H1 (cell line): ENCODE data around the gene NAPA. TPM values are rescaled to one million over a fixed set of nuclear protein-coding genes. Genes with fewer than 3 reads are reported as not detected.

Experiments
- CTCF ChIA-PET: fragments of 300-600 bp; sonication (Branson Sonifier 250); formaldehyde crosslinking; loops from one replicate; lab custom pipeline; 2021; ENCODE audit not compliant: partially characterized antibody; lab: Charles Lee
- POLR2A ChIA-PET: fragments of 300-600 bp; sonication (Branson Sonifier 250); formaldehyde crosslinking; loops from one replicate; lab custom pipeline; 2021; ENCODE audit warnings: inconsistent platforms; ENCODE audit not compliant: partially characterized antibody; lab: Charles Lee
- DNase-seq, 2 experiments: peaks; one replicate each; pipeline versions ENCODE4 v3.0.0 to v3.0.0-alpha.2; 2010 to 2022; ENCODE audit warnings: low spot score in 2 of 2, low read depth in 1 of 2, mixed read lengths in 1 of 2
- FAIRE-seq: peaks from 2 replicates; lab custom pipeline; 2011; peaks lifted over from hg19 to GRCh38; lab: Jason Lieb, UNC
- H2AFZ ChIP-seq: 2 replicates; pipeline ENCODE4 v1.8.1; 2012; ENCODE audit warnings: low read length, inconsistent platforms
- H2AK5ac ChIP-seq: 2 replicates; pipeline ENCODE4 v1.6.1; 2013; ENCODE audit warnings: low read depth, low read length
- H2BK120ac ChIP-seq: replicated peaks from 2 replicates; pipeline ENCODE3; 2013; ENCODE audit warnings: low read depth, low read length, inconsistent platforms
- H2BK12ac ChIP-seq: 2 replicates; pipeline ENCODE4 v1.6.1; 2013; ENCODE audit warnings: low read depth, low read length
- H2BK15ac ChIP-seq: 2 replicates; pipeline ENCODE4 v1.6.1; 2013; ENCODE audit warnings: low read length
- H2BK20ac ChIP-seq: 2 replicates; pipeline ENCODE4 v1.6.1; 2013; ENCODE audit warnings: low read length
- H2BK5ac ChIP-seq: 2 replicates; pipeline ENCODE4 v1.6.1; 2013; ENCODE audit warnings: low read depth, low read length
- H3K14ac ChIP-seq: 2 replicates; pipeline ENCODE4 v1.6.1; 2013; ENCODE audit warnings: inconsistent platforms; ENCODE audit not compliant: insufficient read length
- H3K18ac ChIP-seq: 2 replicates; pipeline ENCODE4 v1.6.1; 2013; ENCODE audit warnings: low read length; ENCODE audit errors: extremely low read depth
- H3K23ac ChIP-seq: 2 replicates; pipeline ENCODE4 v1.6.1; 2013; ENCODE audit warnings: inconsistent platforms; ENCODE audit not compliant: insufficient read length
- H3K23me2 ChIP-seq: 2 replicates; pipeline ENCODE4 v1.6.1; 2013; ENCODE audit warnings: low read depth, low read length
- H3K27ac ChIP-seq: 2 replicates; pipeline ENCODE4 v1.6.1; 2011; ENCODE audit warnings: low read depth, low read length, inconsistent platforms
- H3K27me3 ChIP-seq, 4 experiments: replicated peaks in 1 of 4; 1 replicate in 1 of 4; 2 replicates in 3 of 4; pipeline versions ENCODE4 v1.6.1 to v1.8.1; 2011 to 2013; ENCODE audit warnings: low read length in 3 of 4, mild to moderate bottlenecking in 3 of 4, inconsistent platforms in 2 of 4, mixed read lengths in 2 of 4, moderate library complexity in 1 of 4; ENCODE audit not compliant: control insufficient read depth in 3 of 4, insufficient read depth in 3 of 4; ENCODE audit errors: extremely low read depth in 1 of 4
- H3K36me3 ChIP-seq, 4 experiments: 2 replicates each; pipeline versions ENCODE4 v1.6.1 to v1.8.1; 2011 to 2013; ENCODE audit warnings: mild to moderate bottlenecking in 4 of 4, low read length in 3 of 4, moderate library complexity in 2 of 4, control low read depth in 1 of 4, inconsistent platforms in 1 of 4; ENCODE audit not compliant: insufficient read depth in 4 of 4, control insufficient read depth in 2 of 4
- H3K4ac ChIP-seq: replicated peaks from 2 replicates; pipeline ENCODE3; 2013; ENCODE audit warnings: low read length, low read depth, mixed read lengths, inconsistent platforms; ENCODE audit not compliant: insufficient read length
- H3K4me1 ChIP-seq, 4 experiments: replicated peaks in 1 of 4; 1 replicate in 1 of 4; 2 replicates in 3 of 4; pipeline versions ENCODE4 v1.6.1 to v1.8.1; 2011 to 2013; ENCODE audit warnings: low read length in 3 of 4, inconsistent platforms in 2 of 4, mixed read lengths in 1 of 4; ENCODE audit not compliant: insufficient read depth in 4 of 4, control insufficient read depth in 3 of 4
- H3K4me2 ChIP-seq, 2 experiments: 2 replicates each; pipeline versions ENCODE4 v1.6.1 to v1.8.1; 2011 to 2013; ENCODE audit warnings: low read depth in 2 of 2, low read length in 2 of 2, control low read depth in 1 of 2, inconsistent platforms in 1 of 2, mild to moderate bottlenecking in 1 of 2; ENCODE audit not compliant: insufficient read depth in 1 of 2
- H3K4me3 ChIP-seq, 4 experiments: fragments of 200-600, 300-600 bp in 1 of 4; sonication (generic), shearing (Covaris generic), sonication (Bioruptor Twin) in 1 of 4; 2 replicates each; pipeline versions ENCODE4 v1.5.1 to v1.8.1; 2011 to 2016; ENCODE audit warnings: low read length in 4 of 4, low read depth in 3 of 4, control low read depth in 2 of 4, inconsistent platforms in 2 of 4, mild to moderate bottlenecking in 2 of 4, mixed read lengths in 1 of 4, moderate library complexity in 1 of 4; ENCODE audit not compliant: insufficient read depth in 2 of 4; ENCODE audit errors: extremely low read depth in 1 of 4
- H3K56ac ChIP-seq: replicated peaks from 2 replicates; pipeline ENCODE3; 2013; ENCODE audit warnings: low read depth, mild to moderate bottlenecking, mixed read lengths, low read length, inconsistent platforms; ENCODE audit not compliant: insufficient read length
- H3K79me1 ChIP-seq: 2 replicates; pipeline ENCODE4 v1.6.1; 2013; ENCODE audit warnings: low read depth, low read length, control low read depth
- H3K79me2 ChIP-seq, 2 experiments: 2 replicates each; pipeline versions ENCODE4 v1.6.1 to v1.8.1; 2012 to 2013; ENCODE audit warnings: low read length in 2 of 2, mild to moderate bottlenecking in 2 of 2, inconsistent platforms in 1 of 2; ENCODE audit not compliant: insufficient read depth in 2 of 2, control insufficient read depth in 1 of 2
- H3K9ac ChIP-seq, 4 experiments: replicated peaks in 1 of 4; 1 replicate in 1 of 4; 2 replicates in 3 of 4; pipeline versions ENCODE4 v1.6.1 to v1.8.1; 2011 to 2013; ENCODE audit warnings: low read depth in 3 of 4, low read length in 3 of 4, control low read depth in 2 of 4, mild to moderate bottlenecking in 2 of 4, moderate library complexity in 2 of 4, inconsistent platforms in 1 of 4; ENCODE audit errors: extremely low read depth in 1 of 4
- H3K9me3 ChIP-seq, 2 experiments: 2 replicates each; pipeline versions ENCODE4 v1.6.1 to v1.8.1; 2012 to 2013; ENCODE audit warnings: mild to moderate bottlenecking in 2 of 2, moderate library complexity in 2 of 2, control low read depth in 1 of 2, inconsistent platforms in 1 of 2, low read depth in 1 of 2, low read length in 1 of 2, mixed read lengths in 1 of 2; ENCODE audit not compliant: insufficient read depth in 2 of 2
- H4K20me1 ChIP-seq, 2 experiments: replicated peaks in 1 of 2; 2 replicates each; pipeline versions ENCODE3 to v1.8.1; 2011 to 2013; ENCODE audit warnings: inconsistent platforms in 2 of 2, low read length in 2 of 2, mild to moderate bottlenecking in 1 of 2; ENCODE audit not compliant: insufficient read depth in 2 of 2, control insufficient read depth in 1 of 2
- H4K5ac ChIP-seq: 2 replicates; pipeline ENCODE4 v1.6.1; 2013; ENCODE audit warnings: low read length, low read depth, mixed read lengths, inconsistent platforms; ENCODE audit not compliant: insufficient read length
- H4K8ac ChIP-seq: 2 replicates; pipeline ENCODE4 v1.8.0; 2013; ENCODE audit warnings: mild to moderate bottlenecking, moderate library complexity, low read length, inconsistent platforms; ENCODE audit not compliant: insufficient read depth; ENCODE audit errors: extremely low read depth
- H4K91ac ChIP-seq: replicated peaks from 2 replicates; pipeline ENCODE3; 2013; ENCODE audit warnings: low read length, mixed read lengths, inconsistent platforms; ENCODE audit not compliant: insufficient read length
- CBX5 ChIP-seq: fragments of 300-800, 300-1000 bp; sonication (generic); IDR thresholded peaks from 2 replicates; pipeline ENCODE4 v1.7.1; 2016; ENCODE audit warnings: antibody characterized with exemption, low read length, low read depth
- CHD1 ChIP-seq: IDR thresholded peaks from 2 replicates; pipeline ENCODE4 v1.6.1; 2012; ENCODE audit warnings: low read depth, low read length, improper control_type of control experiment
- KDM1A ChIP-seq: fragments of 200-600, 300-600 bp; sonication (generic); IDR thresholded peaks from 2 replicates; pipeline ENCODE4 v1.7.1; 2016; ENCODE audit warnings: mild to moderate bottlenecking, low read length, borderline replicate concordance
- PHF8 ChIP-seq: fragments of 200-600 bp; sonication (generic); conservative IDR thresholded peaks from 2 replicates; pipeline ENCODE4 v1.7.1; 2012; ENCODE audit warnings: low read depth, mild to moderate bottlenecking, inconsistent platforms, low read length, moderate library complexity
- POLR2AphosphoS5 ChIP-seq: IDR thresholded peaks from 2 replicates; pipeline ENCODE4 v1.6.1; 2011; ENCODE audit warnings: low read depth, low read length
- RAD21 ChIP-seq, 2 experiments: IDR thresholded peaks in 1 of 2; conservative IDR thresholded peaks in 1 of 2; 2 replicates each; pipeline ENCODE4 v1.6.1; 2011; ENCODE audit warnings: low read depth in 2 of 2, low read length in 2 of 2, improper control_type of control experiment in 1 of 2, inconsistent platforms in 1 of 2, mild to moderate bottlenecking in 1 of 2, moderate library complexity in 1 of 2
- RXRA ChIP-seq: IDR thresholded peaks from 2 replicates; pipeline ENCODE4 v1.6.1; 2011; ENCODE audit warnings: low read depth, mild to moderate bottlenecking, low read length, moderate library complexity; ENCODE audit not compliant: insufficient read depth
- SP4 ChIP-seq: IDR thresholded peaks from 2 replicates; pipeline ENCODE4 v1.6.1; 2012; ENCODE audit warnings: low read length, inconsistent platforms
- TAF7 ChIP-seq: optimal IDR thresholded peaks from 2 replicates; pipeline ENCODE3; 2011; ENCODE audit warnings: low read depth, mild to moderate bottlenecking, inconsistent platforms, low read length, moderate library complexity, borderline replicate concordance
- TEAD4 ChIP-seq: IDR thresholded peaks from 2 replicates; pipeline ENCODE4 v1.6.1; 2012; ENCODE audit warnings: low read depth, low read length, inconsistent platforms, mixed read lengths
- WGBS, 2 experiments: shearing (Covaris generic) in 1 of 2; methylation state at CpG; one replicate each; pipeline versions ENCODE4 v1.1.6 to v1.1.7; 2013 to 2015; ENCODE audit warnings: low lambda C conversion rate in 2 of 2, mixed read lengths in 2 of 2, inconsistent platforms in 1 of 2, low coverage in 1 of 2, missing lambda C conversion rate in 1 of 2; ENCODE audit not compliant: insufficient replicate concordance in 2 of 2, insufficient coverage in 1 of 2, insufficient read length in 1 of 2; ENCODE audit errors: extremely low coverage in 1 of 2, missing lambda C conversion rate in 1 of 2; 5-methylcytosine and 5-hydroxymethylcytosine counted together
- polyA plus RNA-seq, 7 experiments: library from polyadenylated mRNA; depleted of rRNA in 3 of 7; stranded (reverse) in 5 of 7; unstranded in 2 of 7; fragments of >200 nt in 5 of 7; fragments of 200-250 nt in 2 of 7; gene quantifications; 1 replicate in 5 of 7; 2 replicates in 1 of 7; 4 replicates in 1 of 7; pipeline versions ENCODE4 v1.2.1 to v1.2.3, GENCODE V29; 2011 to 2013; ENCODE audit warnings: missing spikeins in 2 of 7, mixed read lengths in 2 of 7
- total RNA-seq: library from RNA; stranded (reverse); fragmentation: NEBNext Ultra II Directional; extraction: Animal tissue kit (Norgen Biotek cat#: 25700); gene quantifications from 2 replicates; pipeline ENCODE4 v1.2.1, GENCODE V29; 2021
- TF ChIP-seq, protein P1 (sequence below): IDR thresholded peaks from 2 replicates; pipeline ENCODE4 v1.6.1; 2011; ENCODE audit warnings: low read length, improper control_type of control experiment

The NAPA gene
- total and polyA plus RNA-seq, 2 of the 8 experiments (the other 6 are each of a cell fraction or from before 2014, with no cell fraction given) = 58.5 to 78.2 TPM

DNA sequence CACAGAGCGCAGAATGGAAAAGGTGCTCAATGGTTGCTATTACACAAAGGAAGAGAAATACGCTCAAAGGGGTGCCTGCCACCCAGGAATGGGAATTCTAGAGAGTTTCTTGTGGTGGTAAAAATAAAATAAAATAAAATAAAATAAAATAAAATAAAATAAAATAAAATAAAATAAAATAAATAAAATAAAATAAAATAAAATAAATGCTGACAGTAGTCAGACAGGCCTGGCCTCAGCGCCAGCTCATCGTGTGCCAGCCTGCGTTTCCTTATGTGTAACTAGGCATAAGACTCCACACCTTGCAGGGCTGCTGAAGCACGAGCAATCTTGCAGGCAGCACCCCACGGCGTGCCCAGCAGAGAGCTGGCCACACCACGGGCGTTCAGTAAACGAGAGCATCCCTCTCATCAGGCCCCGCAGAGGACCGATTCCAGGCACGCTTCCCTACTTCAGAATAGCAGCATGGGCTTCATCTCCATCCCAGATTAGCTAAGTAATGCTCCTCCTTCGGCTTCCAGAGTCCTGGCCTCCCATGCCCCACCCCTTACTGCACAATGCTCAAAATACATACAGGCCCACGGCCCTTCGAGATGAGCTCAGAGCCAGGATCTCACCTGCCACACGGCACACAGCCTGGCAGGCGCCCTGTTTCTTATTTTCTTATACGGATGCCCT lies 5.6 kb downstream of the NAPA start:
- Histone ChIP-seq H4K8ac (no peak overlapping the region), H3K79me1 (peaks cover 37% of the 10 kb centered on the region), H3K4me3 (no peak overlapping the region), H3K4ac (no peak overlapping the region), H3K23ac (no peak overlapping the region), H2BK12ac (no peak overlapping the region), H3K4me2 (no peak overlapping the region), H3K23me2 (peaks cover 3% of the 10 kb centered on the region; the same call in 1 of the 2 replicates), H3K18ac (no peak overlapping the region), H4K20me1 (peaks cover 9 to 21% of the 10 kb centered on the region in 2 experiments), H3K79me2 (peaks cover 7 to 80% of the 10 kb centered on the region in 2 experiments; a peak in 3 of 4 replicates), H3K56ac (no peak overlapping the region), H3K14ac (no peak overlapping the region), H2BK20ac (no peak overlapping the region), H3K9me3 (no peaks in the 10 kb centered on the region), H2BK5ac (no peak overlapping the region; the same call in 1 of the 2 replicates), H2BK15ac (no peak overlapping the region), H3K27me3 (no peaks in the 10 kb centered on the region), H3K36me3 (no peaks in the 10 kb centered on the region), H4K91ac (no peak overlapping the region), H3K9ac (no peak overlapping the region), H4K5ac (no peak overlapping the region), H2AFZ (no peak overlapping the region), H2BK120ac (no peak overlapping the region), H2AK5ac (no peak overlapping the region), H3K4me1 (peaks cover 0 to 11% (median 4%) of the 10 kb centered on the region in 4 experiments; a peak in 5 of 7 replicates), H3K27ac (no peak overlapping the region)
- DNase-seq (no peak), FAIRE-seq (no peak)
- 95% methylated on average over 20 of the region's 20 CpGs; no CpG with 5 or more reads in 1 of the 2 experiments for WGBS, 2 experiments
- ChIA-PET POLR2A (interaction anchor here (0.8 to 1.7 kb wide), 2 partner anchors 13 to 76 kb away, joined by 3 read pairs; no protein-coding TSS in a partner anchor), CTCF (interaction anchor here (0.6 to 3.0 kb wide), 11 partner anchors 8 to 188 kb away, joined by 3 to 11 read pairs (median 5); partner anchors contain the start of gene KPTN)
- TF ChIP-seq RXRA = no peak
- no peak for TF ChIP-seq KDM1A
- TF ChIP-seq SP4 = no peak
- no peak for TF ChIP-seq RAD21 (IDR thresholded peaks at IDR 0.05 in 1 of 2, conservative IDR thresholded peaks at IDR 0.05 in 1 of 2; ENCODE audit: low read depth in 2 of 2, low read length in 2 of 2)
- TF ChIP-seq PHF8 = no peak
- no peak for TF ChIP-seq TEAD4
- no peak for TF ChIP-seq TAF7
- TF ChIP-seq, protein P1, sequence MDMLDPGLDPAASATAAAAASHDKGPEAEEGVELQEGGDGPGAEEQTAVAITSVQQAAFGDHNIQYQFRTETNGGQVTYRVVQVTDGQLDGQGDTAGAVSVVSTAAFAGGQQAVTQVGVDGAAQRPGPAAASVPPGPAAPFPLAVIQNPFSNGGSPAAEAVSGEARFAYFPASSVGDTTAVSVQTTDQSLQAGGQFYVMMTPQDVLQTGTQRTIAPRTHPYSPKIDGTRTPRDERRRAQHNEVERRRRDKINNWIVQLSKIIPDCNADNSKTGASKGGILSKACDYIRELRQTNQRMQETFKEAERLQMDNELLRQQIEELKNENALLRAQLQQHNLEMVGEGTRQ = no peak
- no peak for TF ChIP-seq CHD1
- no peak for TF ChIP-seq CBX5
- TF ChIP-seq POLR2AphosphoS5 = no peak
